HCT116 (cell line): ENCODE measurements around the gene AP3B1. TPM values are rescaled to one million over a fixed set of nuclear protein-coding genes. Genes with fewer than 3 reads are reported as not detected.

Experiments
- ATAC-seq: fragments of 200-7000 bp; cut with Tn5 transposase; 2 replicates; pipeline ENCODE4 v1.9.1; 2020; ENCODE audit warnings: mild to moderate bottlenecking, moderate library complexity
- BruUV-seq: library from RNA; stranded (reverse); fragments of 400-500 nt; replicated peaks from 2 replicates; lab custom pipeline; 2021; lab: Mats Ljungman, UMichigan
- CTCF ChIA-PET: fragments of 300-600 bp; sonication (Branson Sonifier 250); formaldehyde crosslinking; loops from one replicate; lab custom pipeline; 2021; ENCODE audit warnings: antibody characterized with exemption; lab: Charles Lee
- POLR2A ChIA-PET: fragments of 300-600, 350-600 bp; sonication (Branson Sonifier 250); formaldehyde crosslinking; loops from one replicate; lab custom pipeline; 2021; ENCODE audit warnings: antibody characterized with exemption; lab: Charles Lee
- RAD21 ChIA-PET, 2 experiments: fragments of 300-600 bp; sonication (Branson Sonifier 250); formaldehyde crosslinking; loops; one replicate each; lab custom pipeline; 2023; ENCODE audit warnings: low total read pairs in 2 of 2; ENCODE audit not compliant: uncharacterized antibody in 2 of 2, unreplicated experiment in 2 of 2, low non-redundant PET in 1 of 2; lab: Charles Lee
- DNase-seq: peaks from one replicate; pipeline ENCODE4 v3.0.0-alpha.2; 2010; ENCODE audit warnings: low read depth, low spot score
- H2AFZ ChIP-seq: fragments of 200-600 bp; shearing (Covaris generic), sonication (generic); 2 replicates; pipeline ENCODE4 v1.6.1; 2017; ENCODE audit warnings: low read depth, mixed run types, mixed read lengths, antibody characterized with exemption, low read length; ENCODE audit not compliant: poor library complexity, severe bottlenecking
- H3K27ac ChIP-seq: 2 replicates; pipeline ENCODE4 v1.5.1; 2012; ENCODE audit warnings: low read depth, low read length
- H3K27me3 ChIP-seq: fragments of 200-600 bp; sonication (generic); 2 replicates; pipeline ENCODE4 v1.6.1; 2016; ENCODE audit warnings: mixed run types, low read length, mixed read lengths; ENCODE audit not compliant: insufficient read depth
- H3K36me3 ChIP-seq, 2 experiments: fragments of 200-500 bp in 1 of 2; fragments of 200-600 bp in 1 of 2; sonication (Bioruptor generic) in 1 of 2; sonication (generic) in 1 of 2; 2 replicates each; pipeline versions ENCODE4 v1.5.1 to v1.6.1; 2014 to 2016; ENCODE audit warnings: low read length in 2 of 2, inconsistent platforms in 1 of 2, mixed read lengths in 1 of 2, mixed run types in 1 of 2; ENCODE audit not compliant: insufficient read depth in 2 of 2, control insufficient read depth in 1 of 2
- H3K4me1 ChIP-seq, 2 experiments: fragments of 200-600 bp in 1 of 2; sonication (generic) in 1 of 2; 2 replicates each; pipeline versions ENCODE4 v1.5.1 to v1.6.1; 2012 to 2017; ENCODE audit warnings: low read length in 2 of 2, inconsistent platforms in 1 of 2, mild to moderate bottlenecking in 1 of 2, mixed read lengths in 1 of 2, mixed run types in 1 of 2, moderate library complexity in 1 of 2; ENCODE audit not compliant: insufficient read depth in 2 of 2, control insufficient read depth in 1 of 2
- H3K4me2 ChIP-seq: fragments of 200-600 bp; sonication (generic); 2 replicates; pipeline ENCODE4 v1.6.1; 2017; ENCODE audit warnings: mixed run types, low read length, mixed read lengths
- H3K4me3 ChIP-seq, 2 experiments: fragments of 200-600 bp in 1 of 2; sonication (generic) in 1 of 2; replicated peaks in 1 of 2; 2 replicates each; pipeline ENCODE4 v1.5.1; 2011 to 2016; ENCODE audit warnings: low read length in 2 of 2, control low read depth in 1 of 2, low read depth in 1 of 2, mild to moderate bottlenecking in 1 of 2, mixed read lengths in 1 of 2, mixed run types in 1 of 2
- H3K79me2 ChIP-seq: fragments of 200-600 bp; sonication (generic); 2 replicates; pipeline ENCODE4 v1.6.1; 2017; ENCODE audit warnings: mild to moderate bottlenecking, mixed run types, low read length, moderate library complexity, mixed read lengths; ENCODE audit not compliant: insufficient read depth
- H3K9ac ChIP-seq: fragments of 200-600 bp; sonication (generic); 2 replicates; pipeline ENCODE4 v1.6.1; 2016; ENCODE audit warnings: low read length, mixed read lengths
- H3K9me2 ChIP-seq: fragments of 200-600 bp; sonication (generic), shearing (Covaris generic); 2 replicates; pipeline ENCODE4 v1.6.1; 2017; ENCODE audit warnings: mixed run types, mild to moderate bottlenecking, moderate library complexity; ENCODE audit not compliant: insufficient read depth
- H3K9me3 ChIP-seq, 2 experiments: fragments of 200-500 bp in 1 of 2; fragments of 200-600 bp in 1 of 2; sonication (Bioruptor generic) in 1 of 2; sonication (generic) in 1 of 2; 2 replicates each; pipeline ENCODE4 v1.6.1; 2014 to 2017; ENCODE audit warnings: low read length in 2 of 2, mixed read lengths in 2 of 2, inconsistent platforms in 1 of 2, low read depth in 1 of 2, mild to moderate bottlenecking in 1 of 2, mixed run types in 1 of 2, moderate library complexity in 1 of 2; ENCODE audit not compliant: control insufficient read depth in 1 of 2, insufficient read depth in 1 of 2
- H4K20me1 ChIP-seq: fragments of 200-600 bp; sonication (generic), shearing (Covaris generic); 2 replicates; pipeline ENCODE4 v1.6.1; 2017; ENCODE audit warnings: mixed run types, mild to moderate bottlenecking, moderate library complexity; ENCODE audit not compliant: insufficient read depth
- CBX3 ChIP-seq: IDR thresholded peaks from 2 replicates; pipeline ENCODE4 v1.6.1; 2012; ENCODE audit warnings: low read depth
- EGR1 ChIP-seq: IDR thresholded peaks from 2 replicates; pipeline ENCODE4 v1.6.1; 2012; ENCODE audit warnings: low read depth
- EZH2 ChIP-seq: fragments of 200-600 bp; sonication (generic); IDR thresholded peaks from 2 replicates; pipeline ENCODE4 v1.6.1; 2017; ENCODE audit warnings: antibody characterized with exemption, mixed run types
- FOSL1 ChIP-seq: IDR thresholded peaks from 2 replicates; pipeline ENCODE4 v1.6.1; 2012; ENCODE audit warnings: low read depth
- JUND ChIP-seq: IDR thresholded peaks from 2 replicates; pipeline ENCODE4 v1.6.1; 2012
- MAX ChIP-seq: IDR thresholded peaks from 2 replicates; pipeline ENCODE4 v1.6.1; 2012
- POLR2A ChIP-seq: IDR thresholded peaks from 2 replicates; pipeline ENCODE4 v1.7.0; 2011; ENCODE audit warnings: borderline replicate concordance; ENCODE audit not compliant: insufficient read depth, insufficient read length; ENCODE audit errors: extremely low read depth
- POLR2AphosphoS5 ChIP-seq: IDR thresholded peaks from 2 replicates; pipeline ENCODE4 v1.6.1; 2011; ENCODE audit warnings: mild to moderate bottlenecking, low read depth, low read length, moderate library complexity
- SIN3A ChIP-seq: IDR thresholded peaks from 2 replicates; pipeline ENCODE4 v1.6.1; 2012; ENCODE audit warnings: low read depth
- YY1 ChIP-seq: IDR thresholded peaks from 2 replicates; pipeline ENCODE4 v1.6.1; 2011; ENCODE audit warnings: low read length, low read depth, moderate library complexity, mild to moderate bottlenecking; ENCODE audit not compliant: insufficient replicate concordance; ENCODE audit errors: extremely low read depth
- ZFX ChIP-seq: fragments of 450-650 bp; IDR thresholded peaks from 2 replicates; pipeline ENCODE4 v1.6.1; 2017
- ZNF274 ChIP-seq: fragments of 200-500 bp; sonication (Bioruptor generic); IDR thresholded peaks from 2 replicates; pipeline ENCODE4 v1.6.1; 2014; ENCODE audit warnings: mild to moderate bottlenecking, low read depth, low read length, inconsistent platforms
- intact Hi-C: fragments of 100-400 bp; cut with micrococcal nuclease; formaldehyde crosslinking; loops from 2 replicates; pipeline ENCODE4 v1.10.0; 2022
- total RNA-seq: library from RNA; stranded (reverse); gene quantifications from one replicate; pipeline ENCODE4 v1.2.1, GENCODE V29; 2021; ENCODE audit not compliant: unreplicated experiment
- TF ChIP-seq, protein P1 (sequence below): IDR thresholded peaks from 2 replicates; pipeline ENCODE4 v1.6.1; 2012

Gene AP3B1
- total RNA-seq, 1 experiment from 2014 or later: 54.5 TPM

DNA sequence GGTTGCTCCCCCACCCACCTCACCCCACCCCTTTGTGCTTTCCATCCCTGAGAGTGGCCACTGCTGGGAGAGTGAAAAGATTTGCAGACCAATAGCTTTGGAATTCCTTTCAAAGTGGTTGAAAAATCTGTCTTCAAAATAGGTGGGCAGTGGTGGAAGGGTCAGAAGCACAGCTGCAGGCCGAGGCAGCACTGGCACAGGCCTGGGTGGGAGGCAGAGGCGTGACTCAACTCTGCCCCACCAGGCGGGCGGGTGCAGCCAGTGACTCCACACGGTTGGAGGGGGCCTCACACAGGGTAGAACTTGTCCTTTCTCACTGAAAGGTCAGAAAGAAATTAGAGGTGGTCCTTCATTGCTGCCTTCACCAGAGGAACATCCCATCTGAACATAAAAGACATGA is 303.4 kb downstream of the AP3B1 start:
- no peak overlapping the region for H3K27ac ChIP-seq
- ChIA-PET RAD21 (no interaction called here), POLR2A (no interaction called here), CTCF (no interaction called here)
- no peaks in the 10 kb centered on the region for H3K79me2 ChIP-seq
- no peaks in the 10 kb centered on the region for H3K36me3 ChIP-seq
- H4K20me1 ChIP-seq: no peaks in the 10 kb centered on the region
- no peak overlapping the region for H3K9ac ChIP-seq
- H2AFZ ChIP-seq: no peak overlapping the region
- no peaks in the 10 kb centered on the region for H3K9me3 ChIP-seq
- H3K27me3 ChIP-seq: no peaks in the 10 kb centered on the region
- intact Hi-C loops: no loop called here
- TF ChIP-seq POLR2A (no peak), ZFX (no peak), YY1 (no peak), JUND (no peak), EGR1 (no peak), SIN3A (no peak)
- no peak overlapping the region for H3K4me2 ChIP-seq
- ATAC-seq (peak; percentile 64), DNase-seq (no peak)
- H3K4me3 ChIP-seq: no peak overlapping the region
- peaks cover 5 to 14% of the 10 kb centered on the region in 2 experiments for H3K4me1 ChIP-seq
- H3K9me2 ChIP-seq: no peaks in the 10 kb centered on the region
- BruUV-seq: no TSS peak

DNA sequence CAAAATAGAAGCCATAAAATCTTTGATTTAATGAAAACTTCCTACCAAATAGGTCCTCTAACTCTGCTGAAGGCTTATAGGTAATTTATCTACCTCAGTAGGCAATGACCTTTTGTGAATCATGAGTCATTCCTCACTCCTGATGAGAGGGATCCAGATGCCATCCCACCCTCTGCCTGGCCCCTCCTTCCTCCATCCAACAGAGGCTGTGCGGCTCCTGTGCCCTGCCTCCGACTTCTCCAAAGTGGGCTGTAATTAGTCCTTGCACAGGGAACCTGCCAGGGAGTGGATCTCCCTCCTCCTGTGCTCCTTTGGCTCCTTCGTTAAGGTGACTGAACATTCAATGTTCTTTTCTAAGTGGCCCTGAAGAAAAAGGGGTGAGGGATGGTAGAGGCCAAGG is 304.5 kb downstream of the AP3B1 start:
- BruUV-seq: no TSS peak
- intact Hi-C loops: no loop called here

More for the DNA sequence above, 304.5 kb downstream of the AP3B1 start:
- no peaks in the 10 kb centered on the region for H3K79me2 ChIP-seq
- no peaks in the 10 kb centered on the region for H3K9me2 ChIP-seq
- CTCF ChIA-PET: no interaction called here
- TF ChIP-seq POLR2AphosphoS5 (no peak), MAX (no peak), ZNF274 (no peak), CBX3 (no peak), EZH2 (no peak), FOSL1 (no peak), SIN3A (no peak)
- TF ChIP-seq, protein P1, sequence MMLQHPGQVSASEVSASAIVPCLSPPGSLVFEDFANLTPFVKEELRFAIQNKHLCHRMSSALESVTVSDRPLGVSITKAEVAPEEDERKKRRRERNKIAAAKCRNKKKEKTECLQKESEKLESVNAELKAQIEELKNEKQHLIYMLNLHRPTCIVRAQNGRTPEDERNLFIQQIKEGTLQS: no peak
- no peaks in the 10 kb centered on the region for H3K27me3 ChIP-seq
- H3K4me2 ChIP-seq: peak overlapping the region; percentile 42
- no peak overlapping the region for H2AFZ ChIP-seq
- POLR2A ChIA-PET: no interaction called here
- H3K36me3 ChIP-seq: no peaks in the 10 kb centered on the region
- peaks cover 5 to 14% of the 10 kb centered on the region in 2 experiments for H3K4me1 ChIP-seq
- no peaks in the 10 kb centered on the region for H3K9me3 ChIP-seq
- no peaks in the 10 kb centered on the region for H4K20me1 ChIP-seq
- H3K9ac ChIP-seq: no peak overlapping the region
- H3K27ac ChIP-seq: no peak overlapping the region
- no peak overlapping the region for H3K4me3 ChIP-seq
- no peak for DNase-seq
- RAD21 ChIA-PET: no interaction called here
- peak; percentile 82 for ATAC-seq
